Stomach (tissue), 9 donors: ENCODE results near the gene NUDT6. TPM values are rescaled to one million over a fixed set of nuclear protein-coding genes. Genes with fewer than 3 reads are reported as not detected.
A peak's percentile ranks its signal among the peaks of the same experiment; 100 is the strongest.

Experiments used
- DNase-seq, 2 donors: peaks; one replicate each; pipeline versions ENCODE4 v3.0.0 to v3.0.0-alpha.2; 2013 to 2019
- H3K27ac ChIP-seq, 5 donors: fragments of 200-600 bp in 4 of 5; sonication (generic) in 4 of 5; one replicate each; pipeline ENCODE4 v1.5.1; 2013 to 2019; ENCODE audit warnings: mild to moderate bottlenecking in 1 of 5, moderate library complexity in 1 of 5
- H3K27me3 ChIP-seq, 3 donors: fragments of 200-600 bp; sonication (generic); one replicate each; pipeline ENCODE4 v1.5.1; 2017 to 2019; ENCODE audit warnings: mixed run types in 1 of 3
- H3K36me3 ChIP-seq, 4 donors: fragments of 200-600 bp; sonication (generic); 1 replicate in 3 of 4; 2 replicates in 1 of 4; pipeline ENCODE4 v1.5.1; 2016 to 2019
- H3K4me1 ChIP-seq, 4 donors: fragments of 200-600 bp; sonication (generic); one replicate each; pipeline ENCODE4 v1.5.1; 2016 to 2019
- H3K4me3 ChIP-seq, 4 donors: fragments of 200-600 bp; sonication (generic) in 3 of 4; one replicate each; pipeline ENCODE4 v1.5.1; 2016 to 2019; ENCODE audit warnings: mild to moderate bottlenecking in 1 of 4
- H3K9me3 ChIP-seq, 4 donors: fragments of 200-600 bp; sonication (generic); one replicate each; pipeline ENCODE4 v1.5.1; 2016 to 2019
- EP300 ChIP-seq: sonication (generic); formaldehyde crosslinking; IDR thresholded peaks from one replicate; pipeline ENCODE4 v1.6.1; 2017; ENCODE audit warnings: antibody characterized with exemption
- POLR2A ChIP-seq, 4 donors: fragments of 450-650 bp; IDR thresholded peaks; one replicate each; pipeline ENCODE4 v1.6.1; 2016; ENCODE audit warnings: antibody characterized with exemption in 4 of 4, control low read depth in 2 of 4, mild to moderate bottlenecking in 1 of 4, moderate library complexity in 1 of 4
- POLR2AphosphoS5 ChIP-seq, 3 donors: sonication (generic); formaldehyde crosslinking; IDR thresholded peaks; one replicate each; pipeline ENCODE4 v1.6.1; 2016; ENCODE audit warnings: antibody characterized with exemption in 3 of 3
- WGBS, 5 donors: extraction: QIAGEN DNeasy Blood & Tissue Kit in 3 of 5; methylation state at CpG; one replicate each; pipeline versions ENCODE4 v1.1.5 to v1.1.7; 2013 to 2018; 5-methylcytosine and 5-hydroxymethylcytosine counted together
- intact Hi-C: fragments of 100-400 bp; cut with DNase I; formaldehyde crosslinking; loops from one replicate; pipeline ENCODE4 v1.15.1; 2023; ENCODE audit warnings: low total_unique reads
- polyA plus RNA-seq, 3 donors: library from polyadenylated mRNA; stranded (reverse); fragments of 200-250 nt; gene quantifications; one replicate each; pipeline ENCODE4 v1.2.3, GENCODE V29; 2013
- total RNA-seq, 5 donors: library from RNA; depleted of rRNA; stranded (reverse); fragments of >200 nt; gene quantifications; one replicate each; pipeline versions ENCODE4 v1.1.0 to v1.2.3, GENCODE V29; 2014 to 2016
- TF ChIP-seq, protein P1 (sequence below), 7 experiments: fragments of 450-650 bp in 4 of 7; fragments of 200-600 bp in 3 of 7; sonication (generic) in 3 of 7; IDR thresholded peaks; one replicate each; pipeline ENCODE4 v1.5.1; 2016 to 2019; ENCODE audit warnings: antibody characterized with exemption in 7 of 7, control low read depth in 2 of 7, mild to moderate bottlenecking in 1 of 7
- donor health status: healthy with polysubstance abuse.
- donor health status: Bipolar disorder and iron deficiency.
- donor health status: healthy.

The NUDT6 gene
- total and polyA plus RNA-seq, 8 donors = 0.58 to 10.5 (median 5.7) TPM; not detected in 1

DNA sequence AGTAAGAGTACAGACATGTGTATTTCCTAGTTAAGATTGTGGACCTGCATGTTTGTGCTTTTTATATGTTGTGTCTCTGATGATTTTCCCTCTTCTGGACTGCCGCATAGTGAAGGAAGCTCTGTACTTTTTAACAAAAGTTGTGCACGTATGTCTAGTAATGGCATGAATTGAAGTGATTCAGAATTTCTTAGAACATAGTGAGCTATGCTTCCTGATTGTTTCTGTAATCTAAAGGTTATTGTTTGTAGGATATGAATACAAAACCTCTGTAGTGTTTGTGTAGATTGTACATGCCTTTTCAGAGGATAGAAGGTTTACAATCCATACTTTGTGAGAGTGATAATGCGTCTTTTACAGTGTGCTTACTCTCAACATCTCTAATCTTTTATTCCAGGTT, 37.0 kb upstream of the NUDT6 start:
- WGBS, 5 donors = 28 to 46% (median 30%) methylated on average over 3 of the region's 3 CpGs
- TF ChIP-seq, protein P1, sequence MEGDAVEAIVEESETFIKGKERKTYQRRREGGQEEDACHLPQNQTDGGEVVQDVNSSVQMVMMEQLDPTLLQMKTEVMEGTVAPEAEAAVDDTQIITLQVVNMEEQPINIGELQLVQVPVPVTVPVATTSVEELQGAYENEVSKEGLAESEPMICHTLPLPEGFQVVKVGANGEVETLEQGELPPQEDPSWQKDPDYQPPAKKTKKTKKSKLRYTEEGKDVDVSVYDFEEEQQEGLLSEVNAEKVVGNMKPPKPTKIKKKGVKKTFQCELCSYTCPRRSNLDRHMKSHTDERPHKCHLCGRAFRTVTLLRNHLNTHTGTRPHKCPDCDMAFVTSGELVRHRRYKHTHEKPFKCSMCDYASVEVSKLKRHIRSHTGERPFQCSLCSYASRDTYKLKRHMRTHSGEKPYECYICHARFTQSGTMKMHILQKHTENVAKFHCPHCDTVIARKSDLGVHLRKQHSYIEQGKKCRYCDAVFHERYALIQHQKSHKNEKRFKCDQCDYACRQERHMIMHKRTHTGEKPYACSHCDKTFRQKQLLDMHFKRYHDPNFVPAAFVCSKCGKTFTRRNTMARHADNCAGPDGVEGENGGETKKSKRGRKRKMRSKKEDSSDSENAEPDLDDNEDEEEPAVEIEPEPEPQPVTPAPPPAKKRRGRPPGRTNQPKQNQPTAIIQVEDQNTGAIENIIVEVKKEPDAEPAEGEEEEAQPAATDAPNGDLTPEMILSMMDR (IDR thresholded peaks at IDR 0.05) = no peak
- TF ChIP-seq POLR2A (IDR thresholded peaks at IDR 0.05) (no peak), POLR2AphosphoS5 (IDR thresholded peaks at IDR 0.05) (no peak), EP300 (no peak)

DNA sequence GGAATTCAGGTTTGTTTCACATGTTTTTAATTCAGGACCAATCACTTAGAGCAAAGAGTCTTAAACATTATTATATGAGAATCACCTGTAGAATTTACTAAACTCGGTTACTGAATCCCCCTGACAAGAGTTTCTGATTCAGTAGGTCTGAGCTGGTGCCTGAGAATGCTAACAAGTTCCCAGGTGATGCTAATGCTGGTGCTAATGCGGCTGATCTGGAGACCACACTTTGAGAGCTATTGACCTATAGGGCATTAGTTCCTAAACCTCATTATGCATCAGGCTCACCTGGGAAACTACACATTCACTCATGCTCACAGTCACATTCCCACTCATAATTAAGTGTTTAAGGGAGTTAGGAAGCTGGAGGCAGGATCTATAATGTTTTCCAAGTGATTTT, 36.1 kb upstream of the NUDT6 start:
- Histone ChIP-seq H3K4me3 (no peak overlapping the region), H3K27me3 (no peaks in the 10 kb centered on the region), H3K9me3 (no peaks in the 10 kb centered on the region), H3K36me3 (peaks cover 0 to 16% (median 13%) of the 10 kb centered on the region in 4 donors), H3K4me1 (peaks cover 0 to 15% (median 5%) of the 10 kb centered on the region in 4 donors), H3K27ac (no peak overlapping the region)
- 50 to 92% (median 67%) methylated on average over 2 of the region's 2 CpGs for WGBS, 5 donors
- intact Hi-C loops = no loop called here
- DNase-seq = no peak
- TF ChIP-seq EP300 (no peak), POLR2AphosphoS5 (IDR thresholded peaks at IDR 0.05) (no peak)
- TF ChIP-seq, protein P1 (IDR thresholded peaks at IDR 0.05) = no peak

More for the DNA sequence above, 37.0 kb upstream of the NUDT6 start:
- Histone ChIP-seq H3K4me1 (peaks cover 0 to 15% (median 5%) of the 10 kb centered on the region in 4 donors), H3K4me3 (no peak overlapping the region), H3K27ac (peak overlapping the region in 2 of 5 donors; percentile 12 to 28), H3K27me3 (no peaks in the 10 kb centered on the region), H3K36me3 (peaks cover 0 to 6% (median 3%) of the 10 kb centered on the region in 4 donors), H3K9me3 (no peaks in the 10 kb centered on the region)
- DNase-seq = no peak
- intact Hi-C loops = no loop called here

DNA sequence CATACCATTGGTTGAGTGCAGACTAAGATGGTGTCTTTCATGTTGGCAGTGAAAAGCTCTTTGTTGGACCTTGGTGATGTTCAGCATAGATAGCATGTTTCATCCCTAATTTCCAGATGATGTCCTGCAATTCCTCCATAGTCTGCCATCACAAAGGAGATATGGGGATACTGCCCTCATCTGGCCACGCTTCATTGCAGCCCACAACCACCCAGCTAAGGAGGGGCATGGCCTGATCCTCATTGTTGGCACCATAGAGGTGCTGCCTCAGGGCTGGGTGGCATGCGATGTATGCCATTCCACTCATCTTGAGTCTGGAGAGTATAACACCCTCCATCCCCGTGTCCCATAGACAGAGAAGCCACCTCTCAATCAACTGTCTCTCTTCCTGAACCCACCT, 31.5 kb upstream of the NUDT6 start:
- Histone ChIP-seq H3K27ac (no peak overlapping the region), H3K27me3 (no peaks in the 10 kb centered on the region), H3K4me3 (no peak overlapping the region), H3K9me3 (no peaks in the 10 kb centered on the region), H3K4me1 (no peaks in the 10 kb centered on the region), H3K36me3 (peaks cover 31 to 61% (median 58%) of the 10 kb centered on the region in 4 donors)
- intact Hi-C loops = no loop called here
- no peak for TF ChIP-seq POLR2A (IDR thresholded peaks at IDR 0.05)
- no peak for TF ChIP-seq POLR2AphosphoS5 (IDR thresholded peaks at IDR 0.05)
- no peak for TF ChIP-seq EP300
- TF ChIP-seq, protein P1 (IDR thresholded peaks at IDR 0.05) = no peak
- no peak for DNase-seq
- WGBS, 5 donors = 86 to 100% (median 94%) methylated on average over 2 to 3 of the region's 3 CpGs

DNA sequence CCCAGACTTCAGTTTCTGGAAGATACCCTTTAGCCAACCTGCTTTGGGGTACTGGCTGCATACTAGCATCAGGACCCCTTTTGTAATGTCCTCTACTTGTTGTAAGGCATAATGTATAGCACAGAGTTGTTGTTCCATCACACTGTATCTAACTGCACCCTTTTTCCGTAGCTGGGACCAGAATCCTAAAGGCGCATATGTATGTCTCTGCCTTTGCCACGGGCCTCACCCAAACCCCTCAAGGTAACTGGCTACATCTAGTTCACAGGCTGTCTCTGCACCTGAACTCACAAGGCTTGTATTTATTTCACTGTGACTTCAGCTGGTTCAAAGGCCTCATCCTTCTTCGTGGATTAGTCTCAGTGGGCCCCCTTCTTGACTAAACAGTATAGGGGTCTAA, 29.6 kb upstream of the NUDT6 start:
- Histone ChIP-seq H3K27ac (no peak overlapping the region), H3K9me3 (no peaks in the 10 kb centered on the region), H3K4me3 (no peak overlapping the region), H3K36me3 (peaks cover 45 to 80% (median 77%) of the 10 kb centered on the region in 4 donors), H3K27me3 (no peaks in the 10 kb centered on the region), H3K4me1 (no peaks in the 10 kb centered on the region)
- TF ChIP-seq POLR2AphosphoS5 (IDR thresholded peaks at IDR 0.05) (no peak), EP300 (no peak), POLR2A (IDR thresholded peaks at IDR 0.05) (no peak)
- TF ChIP-seq, protein P1 (IDR thresholded peaks at IDR 0.05) = no peak
- intact Hi-C loops = no loop called here
- no peak for DNase-seq
- 96 to 100% (median 98%) methylated on average over 4 of the region's 4 CpGs for WGBS, 5 donors
